Activated T-cell treated with anti-CD3 and anti-CD28 coated beads, Interleukin-2, amount 50 U/mL, for 48 hours (primary cell): ENCODE results near the gene SLC66A1.

ENCODE experiments used
- DNase-seq, 2 experiments: peaks; one replicate each; pipeline ENCODE4 v3.0.0-alpha.2; 2020

The SLC66A1 gene

DNA sequence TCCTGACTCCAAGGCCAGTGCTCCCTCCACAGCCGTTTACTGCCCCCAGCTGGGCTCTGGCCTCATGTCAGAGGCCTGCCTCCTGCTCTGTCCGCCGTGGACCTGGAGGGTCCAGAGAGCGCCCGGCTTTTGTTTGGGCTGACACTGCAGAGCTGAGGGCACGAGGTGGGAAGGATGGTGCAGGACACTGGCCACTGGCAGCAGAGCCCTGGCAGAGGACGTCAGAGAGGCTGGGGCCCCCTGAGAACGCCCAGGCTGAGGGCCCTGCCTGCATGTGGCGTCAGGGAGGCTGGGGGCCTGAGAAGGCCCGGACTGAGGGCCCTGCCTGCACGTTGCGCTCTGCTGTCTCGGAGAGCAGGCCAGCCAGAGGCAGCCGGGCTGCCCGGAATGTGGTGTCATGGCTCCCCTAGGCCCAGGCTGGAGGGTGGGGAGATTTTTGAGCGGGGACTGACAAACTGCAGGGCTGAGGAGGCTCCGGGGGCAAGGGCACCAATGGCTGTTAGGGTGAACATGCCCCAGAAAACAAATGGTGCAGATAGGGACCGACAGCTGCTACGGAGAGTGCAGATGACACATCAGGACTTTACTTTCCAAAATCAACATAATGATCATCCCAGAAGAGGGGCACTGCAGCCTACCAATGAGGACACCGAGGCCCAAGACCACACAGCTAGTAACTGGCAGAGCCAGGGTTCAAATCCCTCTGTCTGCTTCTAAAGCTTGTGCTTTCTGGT lies 31.7 kb downstream of the SLC66A1 start:
- no peak for DNase-seq

DNA sequence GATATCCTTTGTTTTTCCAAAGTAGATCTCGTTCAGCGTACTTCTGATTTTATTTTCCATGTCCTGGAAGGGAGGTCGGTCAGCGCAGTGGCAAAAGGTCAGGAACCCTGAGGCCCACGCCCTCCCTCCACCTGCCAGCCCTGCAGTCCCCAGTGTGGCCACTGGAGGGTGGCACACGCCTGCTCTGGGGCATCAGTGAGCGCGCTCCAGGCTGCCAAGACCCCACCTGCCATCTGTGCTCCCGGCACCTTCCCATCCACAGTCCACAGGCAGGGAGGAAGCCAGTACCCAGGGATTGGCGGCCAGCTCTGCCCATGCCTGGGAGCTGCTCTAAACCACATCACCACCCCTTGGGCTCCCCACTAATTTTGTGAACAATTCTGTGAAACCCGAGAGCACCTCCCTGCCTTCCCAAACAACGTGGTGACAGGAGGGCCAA lies 32.3 kb downstream of the SLC66A1 start:
- peak; percentile 70 for DNase-seq

DNA sequence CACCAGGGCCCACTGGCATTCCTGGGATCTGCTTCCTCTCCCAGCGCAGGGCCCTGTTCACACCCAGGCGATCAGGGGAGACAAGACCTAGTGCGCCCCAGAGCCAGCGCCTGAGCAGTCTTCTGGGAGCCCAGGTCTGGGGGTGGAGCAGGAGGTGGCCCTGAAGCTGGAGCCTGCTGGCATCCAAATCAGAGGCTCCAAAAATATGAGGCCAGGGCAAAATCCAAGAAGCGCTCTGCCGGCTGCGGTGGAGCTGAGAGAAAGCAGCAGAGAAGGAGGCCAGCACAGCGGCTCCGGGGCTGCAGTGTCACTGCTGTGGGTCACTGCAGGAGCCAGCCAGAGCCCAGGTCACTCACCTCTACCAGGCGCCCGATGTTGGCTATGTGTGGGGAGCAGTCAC lies 32.7 kb downstream of the SLC66A1 start:
- no peak for DNase-seq

DNA sequence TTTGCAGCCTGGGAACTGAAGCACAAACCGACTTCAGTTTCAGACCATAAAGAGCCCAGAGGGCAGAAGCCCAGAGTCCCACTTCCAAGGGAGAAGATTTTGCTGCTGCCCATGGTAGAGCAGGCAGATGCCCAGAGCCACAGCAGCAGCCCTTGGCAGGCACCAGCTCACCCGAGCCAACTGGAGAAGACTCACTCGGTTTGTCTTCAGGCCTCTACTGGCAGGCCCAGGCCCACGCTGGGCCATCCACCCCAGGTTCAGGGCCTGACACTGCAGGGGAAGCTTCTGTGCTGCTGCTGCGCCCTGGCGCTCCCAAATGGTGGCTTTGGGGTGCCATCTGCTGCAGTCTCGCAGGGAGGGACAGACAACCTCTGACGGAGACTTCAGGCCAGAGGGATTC lies 33.3 kb downstream of the SLC66A1 start:
- DNase-seq, result no peak

DNA sequence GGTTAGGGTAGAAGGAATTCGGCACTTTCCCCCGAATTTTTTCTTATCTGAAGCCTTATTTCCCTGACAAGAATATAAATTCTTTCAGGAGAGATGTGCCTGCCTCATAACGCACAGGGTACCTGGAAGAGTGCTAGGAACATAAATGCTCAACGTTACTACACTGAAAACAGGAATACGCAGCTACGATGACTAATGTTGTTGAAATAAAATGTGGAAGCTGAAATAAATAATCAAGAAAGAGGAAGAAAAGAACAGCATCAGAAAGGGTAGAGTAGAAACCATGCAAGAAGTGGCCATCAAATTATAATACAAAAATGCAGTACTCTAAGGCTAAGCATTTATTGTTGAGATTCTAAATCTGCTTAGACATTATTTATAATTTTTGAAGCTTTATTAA lies 33.9 kb downstream of the SLC66A1 start:
- no peak for DNase-seq

DNA sequence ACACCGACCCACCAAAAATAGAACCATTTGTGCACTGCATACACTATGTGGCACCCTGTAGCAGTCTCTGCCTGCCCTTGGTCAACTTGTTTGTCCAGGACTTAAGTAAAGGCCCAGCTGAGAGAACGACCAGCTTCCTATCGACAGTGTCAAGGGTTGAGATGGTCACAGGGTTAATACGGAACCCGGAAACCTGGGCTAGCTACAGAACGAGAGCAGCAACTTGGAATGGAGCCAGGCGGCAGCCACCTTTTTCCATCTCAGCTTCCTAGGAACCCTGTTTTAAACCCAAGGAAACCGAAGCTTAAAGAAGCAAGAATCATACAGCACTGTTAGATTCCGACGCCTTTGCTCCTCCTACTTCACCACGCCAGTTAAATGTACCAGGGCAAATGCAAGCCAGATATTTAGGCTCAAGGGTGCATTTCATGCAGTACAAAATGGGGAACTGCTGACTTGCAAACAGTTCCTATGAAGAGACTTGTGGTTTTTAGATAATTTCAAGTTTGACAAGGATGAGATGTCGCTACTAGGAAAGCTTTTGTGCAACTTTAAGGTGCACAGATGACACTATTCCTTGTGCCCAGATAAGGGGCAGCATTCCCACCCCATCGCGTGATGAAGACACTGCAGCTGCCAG lies 35.5 kb downstream of the SLC66A1 start:
- no peak for DNase-seq

DNA sequence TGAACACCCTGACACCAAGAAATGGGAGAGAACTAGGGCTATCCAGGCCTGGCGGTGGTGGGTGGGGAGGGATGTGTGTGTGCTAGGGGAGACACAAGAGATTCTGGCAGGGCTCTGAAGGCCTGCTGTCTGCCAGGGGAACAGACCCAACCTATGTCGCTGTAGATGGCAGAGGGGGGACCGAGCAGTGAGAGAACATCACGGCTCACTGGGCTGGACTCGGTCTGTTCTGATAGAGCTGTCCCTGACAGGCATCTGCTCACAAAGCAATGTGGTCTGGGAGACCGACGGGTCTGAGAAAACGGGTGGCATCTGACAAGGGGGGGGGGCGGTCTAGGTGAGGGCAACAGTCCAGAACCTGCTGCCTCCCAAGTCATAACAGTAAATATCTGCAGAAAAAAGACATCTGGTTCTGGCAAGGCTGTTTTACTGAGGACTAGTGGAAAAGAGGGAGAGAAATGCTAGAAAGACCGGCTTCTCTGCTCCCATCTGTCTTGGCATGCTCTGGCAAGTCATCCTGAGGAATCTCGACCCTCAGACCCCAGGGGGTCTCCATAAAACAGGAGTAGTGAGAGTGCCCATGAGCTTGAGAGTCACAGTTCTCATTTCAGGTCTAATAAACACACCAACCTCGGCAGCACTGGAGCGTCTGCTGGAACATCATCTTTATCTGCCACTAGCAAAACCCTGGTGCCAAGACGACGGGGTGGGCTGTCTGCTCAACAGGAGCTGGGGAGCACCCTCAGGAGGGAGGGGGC lies 36.5 kb downstream of the SLC66A1 start:
- DNase-seq, result no peak

DNA sequence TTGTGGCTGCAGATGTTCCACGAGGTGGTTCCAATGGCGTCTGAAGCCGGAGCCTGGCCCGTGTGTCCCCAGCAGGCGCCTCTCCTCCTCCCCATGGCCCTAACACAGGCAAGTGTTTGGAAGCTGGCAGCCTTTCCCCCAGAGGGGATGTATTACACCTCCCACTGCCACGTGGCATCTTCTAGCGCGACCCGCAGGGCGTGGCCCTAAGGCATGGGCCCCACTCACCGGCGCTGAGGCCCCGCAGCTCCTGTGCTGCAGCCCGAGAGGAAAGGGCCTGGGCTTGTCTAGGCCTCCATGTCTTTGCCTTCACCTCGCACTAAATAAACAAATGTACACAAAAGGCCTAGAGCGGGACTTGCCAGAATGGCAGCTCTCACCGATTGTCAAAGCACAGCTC lies 37.9 kb downstream of the SLC66A1 start:
- DNase-seq, result no peak

DNA sequence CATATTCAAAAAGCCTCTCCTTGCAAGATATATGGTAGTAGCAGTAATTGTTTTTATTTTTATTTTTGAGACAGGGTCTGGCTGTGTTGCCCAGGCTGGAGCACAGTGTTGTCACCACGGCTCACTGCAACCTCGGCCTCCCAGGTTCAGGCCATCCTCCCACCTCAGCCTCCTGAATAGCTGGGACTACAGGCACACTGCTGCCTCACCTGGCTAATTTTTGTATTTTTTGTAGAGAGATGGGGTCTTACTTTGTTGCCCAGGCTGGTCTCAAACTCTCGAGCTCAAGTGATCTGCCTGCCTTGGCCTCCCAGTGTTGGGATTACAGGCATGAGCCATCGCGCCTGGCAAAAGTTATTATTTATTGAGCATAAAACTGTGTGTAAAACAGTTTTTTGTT lies 38.4 kb downstream of the SLC66A1 start:
- no peak for DNase-seq

DNA sequence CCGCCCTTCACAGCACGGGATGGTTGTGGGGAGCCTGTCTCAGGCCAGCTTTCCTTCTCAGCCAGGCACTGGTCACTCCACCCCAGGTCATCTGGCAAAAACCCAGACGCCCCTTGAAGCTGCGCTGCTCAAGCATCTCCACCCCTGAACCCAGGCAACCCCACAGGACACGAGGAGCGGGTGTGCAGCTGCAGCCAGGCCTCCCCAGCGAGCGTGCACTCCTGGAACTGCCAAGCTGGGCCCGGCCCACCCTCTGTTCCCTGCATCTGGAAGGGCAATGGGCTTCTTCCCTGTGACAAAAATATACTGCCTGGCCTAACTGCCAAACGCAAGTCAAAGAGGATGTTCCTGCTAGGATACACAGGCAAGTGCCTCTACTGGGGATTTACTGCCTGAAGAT lies 39.7 kb downstream of the SLC66A1 start:
- no peak for DNase-seq

DNA sequence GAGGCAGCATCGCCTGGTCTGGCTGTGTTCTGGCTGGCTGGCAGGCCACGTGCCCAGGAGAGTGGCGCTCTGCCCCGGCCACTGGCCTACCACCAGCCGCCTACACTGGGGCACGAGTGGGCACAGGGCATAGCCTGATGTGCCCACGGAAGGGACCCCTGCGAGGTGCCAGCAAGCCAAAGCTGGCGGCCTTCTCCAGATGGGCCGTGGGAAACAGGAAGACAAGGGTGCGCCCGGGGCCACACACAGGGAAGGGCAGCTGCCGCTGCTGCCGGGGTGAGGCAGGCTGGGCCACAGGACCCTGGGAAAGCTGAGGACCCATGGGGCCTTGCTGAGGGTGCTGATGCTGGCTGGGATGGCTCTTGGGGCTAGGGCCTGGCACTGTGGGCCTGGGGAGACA lies 40.7 kb downstream of the SLC66A1 start:
- no peak for DNase-seq

DNA sequence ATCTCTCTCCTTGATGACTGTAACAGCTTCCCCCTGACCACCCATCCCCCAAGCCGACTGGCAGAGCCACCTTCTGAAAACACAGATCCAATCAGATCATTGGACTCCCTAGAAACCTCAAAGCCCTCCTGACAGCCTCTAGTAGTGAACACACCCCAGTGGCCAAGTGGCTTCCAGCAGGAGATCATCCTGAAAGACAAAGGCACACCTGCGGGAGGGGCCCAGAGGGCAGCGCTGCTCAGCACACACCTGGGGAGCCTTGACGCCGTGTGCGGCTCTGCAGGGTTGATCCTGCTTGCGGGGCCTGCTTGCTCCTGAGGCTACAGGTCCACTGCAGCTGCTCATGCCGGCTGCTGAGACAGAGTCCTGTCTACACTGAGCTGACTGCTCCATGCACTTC lies 41.5 kb downstream of the SLC66A1 start:
- DNase-seq, result no peak

DNA sequence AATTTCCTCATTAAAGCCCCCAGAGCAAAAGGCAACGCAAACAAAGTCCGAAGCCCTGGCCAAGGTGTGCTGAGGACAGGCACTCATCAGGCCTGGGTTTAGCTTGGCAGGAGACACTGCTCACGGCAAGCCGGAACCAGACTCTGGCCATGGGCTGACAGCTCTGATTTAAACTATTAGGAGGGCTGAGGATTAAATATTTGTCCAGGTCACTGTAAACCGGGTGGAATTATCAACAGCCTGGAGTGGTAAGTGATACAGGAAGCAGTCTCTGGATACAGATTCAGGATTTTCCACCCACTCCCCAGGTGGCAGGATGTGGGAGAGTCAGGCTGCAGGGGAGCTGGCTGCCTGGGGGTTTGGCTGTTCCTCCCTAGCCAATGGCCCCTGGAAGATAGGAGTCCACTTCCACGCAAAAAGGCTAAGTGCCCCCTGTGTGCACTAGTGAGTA lies 42.4 kb downstream of the SLC66A1 start:
- DNase-seq, result no peak

DNA sequence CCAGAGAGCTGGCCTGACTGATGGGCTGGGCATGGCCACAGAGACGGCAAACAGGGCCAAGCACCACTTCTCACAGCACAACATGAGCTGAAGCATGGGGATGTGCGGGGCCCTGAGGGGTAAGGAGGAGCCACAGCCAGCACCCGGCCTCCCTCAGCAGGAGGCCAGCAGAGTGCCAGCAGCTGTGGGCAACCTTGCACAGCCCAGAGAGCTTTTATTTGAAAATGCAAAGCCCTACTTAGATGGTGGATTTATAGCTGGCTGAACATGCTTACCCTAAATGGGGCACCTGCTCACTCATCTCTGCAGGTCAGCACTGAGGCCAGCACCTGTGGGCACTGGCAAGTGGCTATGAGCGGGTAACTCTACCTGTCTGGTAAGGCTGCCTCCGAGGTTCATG lies 44.1 kb downstream of the SLC66A1 start:
- DNase-seq, result no peak

DNA sequence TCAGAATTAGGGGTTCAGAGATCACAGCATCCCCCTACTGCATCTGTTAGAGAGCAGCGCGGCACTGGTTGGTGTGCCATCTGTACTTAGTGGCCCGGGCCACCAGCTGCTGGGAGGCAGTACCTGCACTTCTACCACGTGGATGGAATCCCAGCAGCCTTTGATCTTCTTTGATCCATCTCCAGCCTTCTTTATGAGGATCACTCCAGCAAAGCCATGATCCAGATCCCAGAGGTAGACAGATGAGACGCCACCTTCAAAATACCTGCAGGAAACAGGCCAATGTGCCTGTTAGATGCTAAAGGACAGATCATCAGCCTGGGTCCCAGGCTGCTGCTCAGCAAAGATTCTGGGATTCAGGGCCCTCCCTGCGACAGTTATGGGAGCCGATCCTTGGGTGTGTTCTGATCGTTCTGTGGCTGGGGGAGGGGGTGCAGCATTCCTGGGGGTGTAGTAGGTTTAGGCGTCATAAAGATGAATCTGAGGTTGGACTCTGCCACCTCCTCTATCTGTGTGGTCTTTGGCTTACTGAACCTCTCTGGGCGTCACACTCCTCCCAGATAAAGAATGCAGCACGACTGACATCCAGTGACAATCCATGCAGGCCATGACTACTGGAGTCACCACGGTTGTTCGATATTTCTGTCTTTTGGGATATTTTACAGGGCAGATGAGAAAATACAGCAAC lies 45.3 kb downstream of the SLC66A1 start:
- DNase-seq, result no peak

DNA sequence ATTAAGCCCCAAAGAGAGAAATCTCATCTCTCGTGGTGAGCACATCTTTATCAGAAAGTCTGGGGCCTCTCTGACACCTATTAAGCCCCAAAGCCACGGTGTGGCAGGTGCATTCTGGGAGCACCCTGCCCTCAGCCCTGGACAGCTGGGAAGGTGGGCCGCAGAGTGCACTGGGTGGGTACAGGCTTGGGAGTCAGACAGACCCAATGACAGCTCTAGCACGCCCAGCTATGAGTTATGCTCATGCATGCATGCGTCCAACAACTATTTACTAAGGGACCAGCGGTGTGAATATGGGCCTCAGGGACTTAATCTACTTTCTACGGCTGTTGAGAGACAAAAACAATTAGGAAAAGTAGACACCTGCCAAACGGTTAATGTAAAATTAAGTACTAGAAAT lies 46.6 kb downstream of the SLC66A1 start:
- DNase-seq, result no peak

DNA sequence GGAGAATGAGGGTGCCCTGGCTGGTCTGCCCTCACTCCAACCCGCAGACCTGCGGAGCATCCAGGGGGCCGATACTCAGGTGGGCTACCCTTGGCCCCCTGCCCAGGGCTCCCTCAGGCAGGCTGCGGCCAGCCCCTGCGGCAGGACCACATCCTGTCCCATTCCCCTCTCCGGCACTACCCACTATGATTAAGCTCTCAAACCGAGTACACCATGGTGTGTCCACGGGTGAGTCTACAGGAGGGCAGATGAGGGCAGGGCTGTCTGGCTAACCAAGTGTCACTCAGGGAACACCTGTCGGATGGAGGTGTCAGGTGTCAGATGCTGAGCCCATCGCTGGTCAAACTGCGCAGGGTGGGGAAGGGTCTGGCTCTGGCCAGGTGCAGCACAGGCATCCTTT lies 47.2 kb downstream of the SLC66A1 start:
- no peak for DNase-seq

DNA sequence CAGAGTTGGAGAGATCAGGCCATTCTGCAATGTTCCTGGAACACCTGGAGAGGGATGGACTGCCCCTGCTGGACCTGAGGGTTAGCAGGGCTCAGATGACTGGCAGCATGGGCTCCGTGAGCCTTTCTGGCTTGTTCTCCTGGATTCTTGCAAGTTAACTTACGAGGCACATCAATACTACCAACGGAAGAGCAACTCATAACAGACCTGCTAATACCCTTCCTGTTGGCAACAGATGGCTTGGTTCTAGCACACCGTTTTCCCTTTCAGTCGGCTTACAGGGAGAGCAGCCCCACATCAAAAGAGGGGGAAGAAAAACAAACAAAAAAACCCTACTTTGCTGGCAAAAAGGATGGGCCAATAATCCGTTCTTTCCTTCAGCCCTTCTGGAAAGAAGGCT lies 47.9 kb downstream of the SLC66A1 start:
- DNase-seq, result no peak

DNA sequence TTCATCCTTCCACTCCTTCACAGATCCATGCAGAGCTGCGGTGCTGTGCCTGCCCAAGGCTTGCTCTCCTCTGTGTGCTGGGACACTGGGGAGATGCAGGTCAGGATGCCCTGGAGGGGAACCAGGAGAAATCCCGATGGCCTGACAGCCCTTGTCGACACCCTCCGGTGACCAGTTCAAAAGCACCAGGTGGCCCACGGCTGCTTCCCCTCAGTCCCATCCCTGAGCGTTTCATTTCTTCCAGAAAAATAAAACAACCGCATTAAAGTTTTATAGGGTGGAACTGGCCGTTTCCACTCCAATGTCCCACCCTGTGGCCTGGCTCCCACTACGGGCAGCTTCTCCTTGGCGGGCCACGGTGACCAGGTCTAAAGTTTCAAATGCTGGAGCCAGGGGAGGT lies 48.3 kb downstream of the SLC66A1 start:
- no peak for DNase-seq

DNA sequence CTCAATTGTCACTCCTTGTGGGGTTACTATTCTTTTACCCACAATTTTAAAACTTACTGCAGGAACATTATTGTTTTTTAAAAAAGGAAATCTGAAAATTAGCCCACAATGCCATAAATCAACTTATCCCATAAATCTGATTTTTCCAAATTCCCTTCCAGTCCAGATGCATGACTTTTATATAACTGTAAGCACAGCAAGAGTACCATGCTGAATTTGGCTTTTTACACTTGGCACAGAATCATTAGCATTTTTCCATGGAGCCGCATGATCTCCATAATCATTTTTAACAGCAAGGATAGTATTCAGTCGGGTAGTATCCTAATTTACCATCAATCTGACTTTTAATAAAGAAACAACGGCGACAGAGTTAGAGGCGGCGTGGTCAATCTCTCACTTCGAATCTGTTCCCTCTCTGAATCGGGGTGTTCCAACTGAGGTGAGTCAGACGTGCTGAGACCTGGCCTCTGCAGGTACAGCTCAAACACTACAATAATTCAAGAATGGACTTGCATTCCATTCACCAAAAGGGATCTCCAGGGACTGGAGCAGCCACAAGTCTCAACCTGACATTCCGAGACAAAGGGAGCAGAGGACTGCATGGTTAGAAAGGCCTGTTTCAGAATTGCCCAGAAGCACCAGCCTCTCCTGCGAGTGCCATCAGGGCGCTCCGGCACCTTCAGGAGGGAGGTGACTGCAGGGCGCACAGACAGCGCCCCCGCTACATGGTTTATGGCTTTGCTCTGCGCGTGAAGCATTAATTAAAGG lies 48.9 kb downstream of the SLC66A1 start:
- DNase-seq, result no peak

DNA sequence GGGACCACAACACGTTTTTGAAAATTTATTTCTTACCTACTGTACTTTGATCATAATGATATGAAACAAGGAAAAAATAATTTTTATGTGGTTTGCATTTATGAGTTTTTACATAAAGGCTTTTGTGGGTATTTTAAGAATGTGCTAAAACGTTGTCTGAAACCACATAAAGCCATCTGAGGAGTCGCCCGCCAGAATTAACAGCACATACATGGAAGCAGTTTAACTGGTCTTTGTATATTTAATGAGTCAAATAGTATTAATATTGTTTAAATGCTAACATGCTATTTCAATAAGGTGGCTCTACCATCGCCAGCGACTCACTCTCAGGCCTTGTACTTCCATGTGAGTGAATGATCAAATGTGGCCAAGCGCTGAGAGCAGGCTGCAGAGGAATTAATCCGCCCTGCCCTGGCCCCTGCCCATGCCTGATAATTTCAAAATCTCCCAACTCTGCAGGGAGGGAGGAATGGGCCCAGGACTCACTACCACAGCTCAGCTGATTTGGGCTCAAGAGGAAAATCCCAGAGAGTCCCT lies 49.6 kb downstream of the SLC66A1 start:
- DNase-seq, result no peak

DNA sequence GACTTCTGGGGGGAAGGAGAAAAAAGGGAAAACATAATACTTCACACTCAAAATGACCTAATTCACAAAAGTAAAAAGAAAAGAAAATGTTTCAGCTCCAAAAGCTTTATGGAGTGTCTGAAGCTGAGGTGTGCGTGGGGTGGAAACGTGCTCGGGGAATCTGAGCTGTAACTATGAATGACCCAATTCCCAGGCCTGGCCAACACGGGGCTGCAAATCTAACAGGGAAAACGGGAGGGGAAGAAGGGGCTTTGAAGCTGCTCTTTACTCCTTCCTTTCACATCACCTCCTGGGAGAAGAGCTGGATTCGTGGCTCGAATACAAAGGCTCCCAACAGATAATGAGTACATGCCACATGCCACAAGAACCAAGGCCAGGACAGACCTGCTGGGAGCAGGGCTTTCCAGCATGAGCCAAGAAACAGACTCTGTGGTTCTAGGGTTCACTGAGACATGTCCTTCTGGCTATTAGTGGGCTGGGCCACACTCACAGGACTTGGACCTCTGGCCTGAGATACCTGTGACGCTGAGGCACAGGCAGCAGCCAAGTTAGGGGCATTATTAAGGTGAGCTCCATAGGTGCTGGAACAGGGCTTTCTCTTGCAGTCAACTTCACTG lies 51.5 kb downstream of the SLC66A1 start:
- DNase-seq, result no peak
